Transverse colon (tissue), 4 donors: ENCODE data around the gene MS4A15.
A peak's percentile ranks its signal among the peaks of the same experiment; 100 is the strongest.

ENCODE experiments used
- CTCF ChIP-seq, 5 experiments: fragments of 200-600 bp in 3 of 5; fragments of 450-650 bp in 2 of 5; sonication (generic) in 3 of 5; IDR thresholded peaks; 1 replicate in 2 of 5; 2 replicates in 3 of 5; pipeline ENCODE4 v1.5.1; 2016 to 2017; ENCODE audit warnings: antibody characterized with exemption in 5 of 5, inconsistent platforms in 3 of 5, mild to moderate bottlenecking in 2 of 5, moderate library complexity in 1 of 5
- EP300 ChIP-seq: sonication (generic); formaldehyde crosslinking; IDR thresholded peaks from one replicate; pipeline ENCODE4 v1.6.1; 2017; ENCODE audit warnings: antibody characterized with exemption, low read depth
- POLR2A ChIP-seq: fragments of 450-650 bp; IDR thresholded peaks from one replicate; pipeline ENCODE4 v1.6.1; 2016; ENCODE audit warnings: antibody characterized with exemption, mild to moderate bottlenecking, moderate library complexity
- POLR2AphosphoS5 ChIP-seq, 3 donors: sonication (generic); formaldehyde crosslinking; IDR thresholded peaks; one replicate each; pipeline ENCODE4 v1.6.1; 2016; ENCODE audit warnings: antibody characterized with exemption in 3 of 3

- no peak for TF ChIP-seq POLR2A
- no peak for TF ChIP-seq CTCF (IDR thresholded peaks at IDR 0.05)
- TF ChIP-seq POLR2AphosphoS5 (IDR thresholded peaks at IDR 0.05): peak in 1 of 3 donors; percentile 14
- TF ChIP-seq EP300: no peak
Measured at GRCh38 chr11:60786811-60787567, 30.3 kb downstream of the MS4A15 start.
